ENCODE data around the gene PREX1.
"Not testable (repeated sequence)": the region's sequence is repeated elsewhere in the genome, so short reads cannot be mapped to it uniquely, and the experiment has no call there.

Gene PREX1

DNA sequence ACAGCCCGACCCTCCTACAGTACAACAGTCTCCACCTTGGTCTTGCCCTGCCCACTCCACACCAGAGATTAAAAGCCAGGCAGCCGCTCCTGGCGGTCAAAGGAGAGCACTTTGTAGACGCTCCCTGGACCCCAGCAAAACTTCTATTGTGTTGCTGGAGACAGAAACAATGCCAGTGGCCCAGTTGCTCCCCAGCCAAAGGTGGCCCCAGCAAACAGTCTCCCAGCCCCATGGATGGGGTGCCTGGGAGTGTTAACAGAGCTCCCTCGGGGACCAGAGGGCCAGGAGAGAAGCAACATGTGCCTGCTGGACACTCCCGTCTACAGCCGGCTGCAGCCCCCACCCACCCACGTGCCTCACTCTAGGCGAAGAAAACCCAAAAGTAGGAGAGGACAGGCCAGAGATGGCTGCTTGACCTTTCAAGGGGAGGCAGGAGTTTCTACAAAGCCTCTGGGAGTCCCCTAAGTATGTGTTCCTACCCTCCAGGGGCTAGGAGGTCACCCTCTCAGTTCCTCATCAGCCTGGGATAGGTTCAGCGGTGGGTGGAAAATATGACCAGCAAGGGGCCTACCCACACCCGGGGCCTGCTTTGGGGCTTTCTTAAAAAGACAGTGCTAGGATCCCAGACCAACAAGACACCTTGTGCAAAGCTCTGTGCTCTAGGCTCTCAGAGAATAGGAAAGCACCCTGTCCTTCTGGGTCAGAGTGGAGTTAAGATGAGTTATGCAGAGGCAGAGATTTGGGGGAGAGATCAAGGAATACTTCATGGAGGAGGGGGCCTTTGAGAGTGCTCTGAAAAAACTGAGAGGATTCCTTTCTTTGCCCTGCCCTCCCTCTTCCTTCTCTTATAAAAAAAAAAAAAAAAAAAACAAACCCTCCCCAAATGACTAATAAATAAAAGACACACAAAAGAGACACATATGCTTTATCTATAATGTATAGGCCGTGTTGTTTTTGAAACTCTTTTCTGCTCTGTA is 19.0 kb upstream of the PREX1 start:
- no peak for DNase-seq

DNA sequence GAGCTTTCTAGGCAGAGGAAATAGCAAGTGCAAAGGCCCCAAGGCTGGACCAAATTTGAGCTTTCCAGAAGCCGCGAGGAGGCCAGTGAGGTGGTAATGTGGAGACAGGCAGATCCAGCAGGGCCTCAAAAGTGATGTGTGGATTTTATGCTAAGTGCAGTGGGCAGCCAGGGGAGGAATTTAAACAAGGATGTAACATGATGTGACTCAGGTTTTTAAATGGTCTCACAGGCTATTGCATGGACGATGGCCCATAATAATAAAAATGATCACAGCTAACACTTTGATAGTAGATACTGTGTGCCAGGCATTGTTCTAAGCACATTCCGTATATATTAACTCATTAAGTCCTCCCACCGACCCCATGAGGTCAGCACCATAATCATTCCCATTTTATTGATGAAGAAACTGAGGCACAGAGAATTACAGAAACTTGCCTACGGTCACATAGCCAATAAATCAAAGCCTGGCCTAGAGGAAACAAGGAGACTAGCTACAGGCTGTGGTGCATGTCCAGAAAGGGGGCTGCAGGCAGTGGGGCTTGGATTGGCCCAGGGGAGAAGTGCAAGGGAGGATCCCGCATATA is 18.0 kb upstream of the PREX1 start:
- DNase-seq: peak; percentile 34

DNA sequence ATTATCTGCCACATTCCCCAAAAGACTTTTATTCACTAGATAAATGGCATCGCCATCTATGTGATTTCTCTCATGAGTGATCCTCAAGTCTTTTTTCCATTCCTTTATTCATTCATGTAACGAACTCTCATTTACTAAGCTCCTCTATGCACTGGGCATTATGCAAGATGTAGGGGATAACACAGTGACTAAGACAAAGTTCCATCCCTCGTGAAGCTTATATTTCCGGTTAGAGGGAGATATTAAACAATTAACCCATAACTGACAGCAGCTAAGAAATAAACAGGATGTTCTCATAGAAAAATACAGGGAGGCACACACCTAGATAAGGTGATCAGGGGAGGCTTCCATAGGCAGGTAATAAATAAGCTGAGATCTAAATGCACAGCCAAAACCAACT is 17.2 kb upstream of the PREX1 start:
- DNase-seq: peak; percentile 43

DNA sequence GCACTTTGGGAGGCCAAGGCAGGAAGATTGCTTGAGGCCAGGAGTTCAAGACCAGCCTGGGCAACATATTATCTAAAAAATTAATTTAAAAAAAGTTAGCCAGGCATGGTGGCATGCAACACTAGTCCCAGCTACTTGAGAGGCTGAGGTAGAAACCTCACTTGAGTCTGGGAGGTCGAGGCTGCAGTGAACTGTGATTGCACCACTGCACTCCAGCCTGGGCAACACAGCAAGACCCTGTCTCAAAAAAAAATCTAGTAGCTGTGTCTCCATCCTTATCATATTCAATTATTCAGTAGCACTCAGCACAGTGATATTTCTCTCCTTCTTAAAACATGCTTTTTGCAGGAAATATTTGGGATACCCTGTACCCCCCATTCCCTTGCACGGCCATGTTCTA is 16.1 kb upstream of the PREX1 start:
- DNase-seq: not testable (repeated sequence)

DNA sequence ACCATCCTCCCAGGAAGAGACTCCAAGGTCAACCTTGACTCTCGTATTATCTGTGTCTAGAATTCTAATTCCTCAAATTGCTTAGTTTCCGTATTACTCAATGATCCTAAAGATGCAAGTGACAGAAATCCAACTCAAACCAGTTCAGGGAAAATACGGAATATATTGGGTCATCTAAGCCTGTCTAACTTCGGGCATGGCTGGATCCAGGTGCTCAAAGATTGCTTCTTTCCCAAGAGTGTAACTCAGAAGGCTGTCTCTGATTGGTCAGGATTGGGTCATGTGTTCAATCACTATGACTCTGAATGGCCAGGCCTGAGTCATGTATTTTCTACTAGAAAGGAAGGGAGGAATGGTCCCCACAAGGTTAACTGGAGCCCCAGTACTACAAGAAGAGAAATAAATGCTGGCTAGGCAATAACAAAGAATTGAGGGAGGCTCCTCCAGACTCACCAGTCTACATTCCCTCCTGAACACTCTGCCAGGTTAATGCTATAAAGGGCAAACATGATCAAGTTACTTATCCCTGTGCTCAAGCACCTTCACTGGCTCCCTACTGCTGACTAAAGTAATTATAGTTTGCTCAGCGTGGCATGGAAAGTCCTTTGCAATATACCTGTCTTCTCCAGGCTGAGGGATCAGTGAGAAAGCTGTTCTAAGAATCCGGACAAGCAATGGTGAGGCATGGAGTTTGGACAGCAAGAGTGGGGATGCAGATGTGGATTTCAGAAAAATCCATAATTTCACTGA is 15.4 kb upstream of the PREX1 start:
- DNase-seq: no peak

DNA sequence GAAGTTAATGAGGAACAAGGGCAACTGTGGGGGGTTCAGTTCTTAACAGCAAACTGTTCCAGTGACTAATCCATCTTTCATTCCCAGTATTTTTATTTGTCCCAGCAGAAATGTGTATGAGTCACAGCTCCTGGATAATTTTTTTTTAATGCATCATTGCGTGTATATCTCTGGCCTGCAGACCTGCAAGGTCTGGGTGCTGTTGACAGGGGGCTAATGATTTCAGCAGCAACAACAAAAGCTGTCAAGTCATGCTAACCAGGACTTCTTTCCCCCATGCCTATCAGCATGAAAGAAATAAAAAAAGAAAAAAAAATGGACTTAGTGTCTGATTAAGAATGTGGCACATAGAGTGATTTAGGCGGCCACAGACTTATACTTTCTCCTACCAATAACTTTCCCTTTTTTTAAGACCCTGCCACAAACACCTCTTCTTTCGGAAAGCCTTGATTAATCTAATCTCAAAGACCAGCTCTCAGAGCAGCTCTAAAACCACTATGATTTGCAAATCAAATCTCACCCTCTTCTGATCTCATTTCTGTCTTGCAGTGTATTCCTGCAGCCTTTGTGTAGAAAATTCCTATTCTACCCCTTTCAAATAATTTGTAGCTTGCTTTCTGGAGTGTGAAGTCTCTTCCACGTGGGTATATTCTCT is 14.2 kb upstream of the PREX1 start:
- peak; percentile 92 for DNase-seq

DNA sequence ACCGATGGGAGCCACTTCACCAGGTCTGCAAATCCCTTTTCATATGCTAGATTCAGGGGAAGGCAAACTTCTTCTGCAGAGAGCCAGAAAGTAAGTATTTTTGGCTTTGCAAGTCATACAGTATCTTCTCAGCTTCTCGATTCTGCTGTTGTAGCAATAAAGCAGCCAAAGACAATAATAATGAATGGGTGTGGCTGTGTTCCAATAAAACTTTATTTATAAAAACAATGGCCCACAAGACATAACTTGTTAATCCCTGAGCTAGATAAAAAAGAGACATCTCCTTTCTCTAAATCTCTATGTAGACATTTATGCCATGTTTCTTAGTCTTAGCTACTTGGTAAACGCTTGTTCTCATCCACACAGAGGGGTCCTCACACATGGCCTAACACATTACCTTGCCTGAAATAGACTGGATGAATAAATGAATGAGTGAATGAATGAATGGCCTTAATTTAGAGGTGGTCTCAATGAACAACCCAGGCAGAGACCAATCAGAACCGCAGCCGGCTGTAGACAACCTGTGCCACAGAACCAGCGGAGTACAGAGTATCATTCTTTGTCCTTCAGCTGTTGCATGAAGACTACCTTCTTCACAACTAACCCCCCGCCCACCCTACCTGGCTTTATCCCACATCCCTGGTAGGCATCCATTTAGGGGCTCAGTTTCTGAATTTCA is 13.5 kb upstream of the PREX1 start:
- peak; percentile 37 for DNase-seq

DNA sequence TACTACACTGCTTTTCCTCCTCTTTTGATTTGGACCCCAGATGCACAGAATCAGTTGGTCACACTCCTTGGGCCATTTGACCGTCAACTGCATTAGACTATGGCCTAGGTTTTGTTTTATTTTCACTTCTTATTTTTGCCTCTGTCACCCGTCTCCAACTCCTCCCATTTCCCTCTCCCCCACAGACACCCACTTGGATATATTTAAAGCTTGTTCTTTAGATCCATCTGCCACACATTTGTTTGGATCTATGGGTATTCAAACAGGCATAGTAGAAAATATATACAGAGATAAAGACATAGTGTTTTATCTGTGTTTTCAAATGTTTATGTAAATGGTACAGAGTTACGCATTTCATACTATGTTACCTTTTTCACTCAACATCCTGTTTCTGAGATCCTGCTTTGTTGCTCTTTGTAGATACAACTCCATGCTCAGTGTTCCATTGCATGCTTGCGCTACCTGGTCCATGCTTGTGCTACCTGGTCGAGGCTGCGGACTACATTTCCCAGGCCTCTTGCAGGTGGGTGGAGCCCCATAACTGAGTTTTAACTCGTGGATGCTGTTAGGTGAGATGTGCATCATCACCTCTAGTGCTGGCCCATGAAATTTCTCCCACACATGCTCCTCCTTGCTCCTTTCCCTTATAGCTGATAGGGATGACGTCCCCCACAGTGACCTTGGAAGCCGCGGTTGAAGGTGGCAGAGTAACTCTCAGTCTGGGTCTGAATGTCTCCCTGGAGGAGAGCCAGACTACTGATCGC is 11.5 kb upstream of the PREX1 start:
- no peak for DNase-seq

DNA sequence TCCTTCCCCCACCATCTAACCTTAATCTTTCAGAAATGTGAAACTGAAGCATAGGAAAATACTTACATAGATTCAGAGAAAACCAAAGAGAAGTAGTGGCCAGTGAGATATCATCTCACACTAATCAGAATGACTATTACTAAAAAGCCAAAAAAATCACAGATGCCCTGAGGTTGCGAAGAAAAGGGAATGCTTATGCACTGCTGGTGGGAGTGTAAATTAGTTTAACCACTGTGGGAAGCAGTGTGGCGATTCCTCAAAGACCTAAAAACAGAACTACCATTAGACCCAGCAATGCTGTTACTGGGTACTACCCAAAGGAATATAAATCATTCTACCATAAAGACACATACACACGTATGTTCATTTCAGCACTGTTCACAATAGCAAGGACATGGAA is 9.2 kb upstream of the PREX1 start:
- DNase-seq: no peak

DNA sequence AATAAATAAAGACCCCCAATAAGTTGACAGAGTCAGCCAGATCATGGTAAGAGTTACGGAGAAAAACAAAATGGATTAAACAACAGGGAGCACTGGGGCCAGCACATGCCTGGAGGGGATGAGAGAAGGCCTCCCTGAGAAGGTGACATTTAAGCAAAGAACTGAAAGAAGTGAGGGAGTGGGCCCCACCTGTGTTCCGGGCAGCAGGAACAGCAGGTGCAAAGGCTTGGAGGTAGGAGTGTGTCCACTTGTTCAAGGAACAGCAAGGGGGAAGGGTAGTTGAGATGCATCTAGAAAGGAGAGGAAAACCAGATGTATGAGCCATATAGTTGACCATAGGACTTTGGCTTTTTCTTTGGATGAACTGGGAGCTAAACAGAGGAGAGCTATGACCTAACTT is 7.6 kb upstream of the PREX1 start:
- no peak for DNase-seq

DNA sequence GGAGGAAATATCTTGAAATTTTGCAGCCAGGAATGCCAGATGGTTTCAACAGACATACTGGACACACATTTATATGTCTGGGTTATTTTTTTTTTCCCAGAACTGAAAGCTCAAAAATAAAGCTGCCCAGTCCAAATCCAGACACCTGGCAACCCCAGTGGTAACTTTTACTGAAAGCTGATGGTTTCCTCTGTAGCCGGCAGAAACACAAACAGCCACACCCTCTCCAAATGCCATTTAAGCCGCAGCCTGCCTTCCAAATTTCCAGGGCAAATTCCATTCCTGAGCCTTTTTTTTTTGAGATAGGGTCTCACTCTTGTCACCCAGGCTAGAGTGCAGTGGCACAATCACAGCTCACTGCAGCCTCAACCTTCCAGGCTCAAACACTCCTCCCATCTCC is 6.5 kb upstream of the PREX1 start:
- no peak for DNase-seq

DNA sequence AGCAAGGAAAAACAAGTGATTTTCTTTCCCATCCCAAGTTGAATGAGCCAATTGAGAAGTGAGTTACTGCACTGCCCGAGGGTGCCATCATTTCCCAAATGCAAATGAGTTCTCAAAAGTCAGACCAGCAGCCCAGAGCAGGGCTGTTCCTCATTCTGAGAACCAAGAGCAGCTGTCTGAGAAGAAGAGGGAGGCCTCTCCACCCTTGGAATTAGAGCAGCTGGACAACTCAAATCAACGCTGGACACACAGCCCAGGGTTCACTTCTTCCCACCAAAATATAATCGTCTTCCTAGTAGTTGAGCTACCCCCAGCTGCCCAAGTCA is 4.6 kb upstream of the PREX1 start:
- no peak for DNase-seq

DNA sequence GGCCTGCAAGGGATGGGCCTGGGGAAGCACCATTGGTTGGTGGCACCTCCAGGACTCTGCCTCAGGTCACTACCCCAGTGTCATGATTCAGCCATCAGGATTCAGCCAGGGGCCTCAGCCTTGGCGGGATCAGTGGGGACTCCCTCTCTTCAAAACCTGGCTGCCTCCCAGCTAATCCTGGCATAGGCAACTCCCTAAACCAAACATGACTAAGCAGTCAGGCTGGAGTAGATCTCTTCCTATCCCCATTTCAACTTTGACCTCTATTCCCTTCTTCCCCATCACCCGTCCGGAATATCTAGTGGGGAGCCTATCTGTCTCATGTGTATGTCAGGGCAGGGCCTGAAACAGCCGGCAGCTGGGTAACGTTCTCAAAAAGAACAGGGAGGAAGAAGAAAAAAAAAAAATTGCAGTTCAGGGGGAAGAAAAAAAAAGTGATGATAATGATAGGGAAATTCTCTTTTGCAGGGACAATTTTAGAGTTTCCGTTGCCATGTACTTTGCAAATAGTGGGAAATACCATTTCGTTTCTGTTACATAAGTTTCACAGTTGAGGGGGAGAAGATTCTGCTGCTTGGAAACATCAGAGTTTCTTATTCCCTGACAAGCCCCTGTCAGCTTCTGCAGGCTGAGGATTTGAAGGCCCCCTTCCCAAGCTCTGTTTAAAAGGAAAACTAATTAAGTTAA is 4.1 kb upstream of the PREX1 start:
- peak; percentile 62 for DNase-seq

DNA sequence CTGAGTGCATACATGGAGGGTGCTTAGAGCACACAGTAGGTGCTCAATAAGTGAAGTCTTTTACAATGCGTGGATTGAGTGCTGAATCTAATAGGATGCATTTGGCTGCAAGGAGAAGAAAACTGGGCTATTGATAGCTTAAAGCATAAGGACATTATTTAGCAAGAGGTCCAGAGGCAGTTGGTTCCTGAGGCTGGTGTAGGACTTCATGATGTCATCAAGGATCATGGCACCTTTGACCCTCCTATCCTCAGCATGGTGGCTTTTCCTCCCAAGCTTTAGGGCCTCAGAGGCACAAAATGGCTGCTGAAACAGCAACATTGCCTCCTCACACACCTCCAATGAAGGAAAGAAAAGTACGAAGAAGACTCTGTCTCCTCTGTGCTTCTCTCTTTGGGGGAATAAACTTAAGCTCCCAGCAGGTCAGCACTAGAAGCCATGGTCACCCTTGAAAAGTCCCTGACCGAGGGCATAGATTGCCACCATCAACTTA is 3.1 kb upstream of the PREX1 start:
- DNase-seq: no peak

DNA sequence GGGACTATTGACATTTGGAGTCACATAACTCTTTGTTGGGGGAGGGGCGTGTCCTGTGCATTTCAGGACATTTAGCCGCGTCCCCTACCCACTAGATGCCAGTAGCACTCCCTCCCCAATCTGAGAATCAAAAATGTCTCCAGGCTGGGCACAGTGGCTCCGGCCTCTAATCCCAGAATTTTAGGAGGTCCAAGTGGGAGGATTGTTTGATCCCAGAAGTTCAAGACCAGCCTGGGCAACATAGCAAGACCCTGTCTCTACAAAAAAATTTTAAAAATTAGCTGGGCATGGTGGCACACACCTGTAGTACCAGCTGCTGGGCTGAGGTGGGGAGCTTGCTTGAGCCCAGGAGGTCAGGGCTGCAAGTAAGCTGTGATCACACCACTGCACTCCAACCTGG is 2.1 kb upstream of the PREX1 start:
- no peak for DNase-seq

DNA sequence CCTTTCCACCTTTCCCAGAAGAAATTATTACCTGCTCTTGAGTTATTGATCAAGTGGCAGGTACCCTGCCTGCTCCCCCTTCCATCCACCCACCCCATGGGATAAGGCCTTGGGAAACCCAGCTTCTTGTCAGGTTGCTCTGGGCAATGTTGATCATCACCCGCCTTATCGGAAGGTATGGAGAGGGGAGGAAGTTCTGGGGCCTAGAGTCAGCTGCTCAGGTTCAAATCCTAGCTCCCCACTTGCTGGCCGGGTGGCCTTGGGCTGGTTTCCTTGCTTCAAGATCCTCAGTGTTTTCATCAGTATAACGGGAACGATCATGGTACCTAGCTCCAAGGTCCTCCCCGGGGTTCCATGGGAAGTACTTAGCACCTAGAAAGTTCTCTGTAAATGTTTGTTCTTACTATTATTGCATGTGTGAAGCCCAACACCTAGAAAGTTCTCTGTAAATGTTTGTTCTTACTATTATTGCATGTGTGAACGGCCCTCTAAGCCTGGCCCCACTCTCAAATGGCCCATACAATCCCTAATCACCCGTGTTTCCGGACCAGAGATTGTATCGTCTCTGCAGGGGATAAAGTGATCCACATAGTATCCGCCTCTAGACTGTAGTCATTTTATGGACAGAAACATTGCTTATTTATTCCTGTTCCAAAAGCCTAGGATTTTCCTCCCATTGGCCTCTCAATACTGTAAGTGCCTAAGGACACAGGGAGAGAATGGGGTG is 1.1 kb upstream of the PREX1 start:
- no peak for DNase-seq

DNA sequence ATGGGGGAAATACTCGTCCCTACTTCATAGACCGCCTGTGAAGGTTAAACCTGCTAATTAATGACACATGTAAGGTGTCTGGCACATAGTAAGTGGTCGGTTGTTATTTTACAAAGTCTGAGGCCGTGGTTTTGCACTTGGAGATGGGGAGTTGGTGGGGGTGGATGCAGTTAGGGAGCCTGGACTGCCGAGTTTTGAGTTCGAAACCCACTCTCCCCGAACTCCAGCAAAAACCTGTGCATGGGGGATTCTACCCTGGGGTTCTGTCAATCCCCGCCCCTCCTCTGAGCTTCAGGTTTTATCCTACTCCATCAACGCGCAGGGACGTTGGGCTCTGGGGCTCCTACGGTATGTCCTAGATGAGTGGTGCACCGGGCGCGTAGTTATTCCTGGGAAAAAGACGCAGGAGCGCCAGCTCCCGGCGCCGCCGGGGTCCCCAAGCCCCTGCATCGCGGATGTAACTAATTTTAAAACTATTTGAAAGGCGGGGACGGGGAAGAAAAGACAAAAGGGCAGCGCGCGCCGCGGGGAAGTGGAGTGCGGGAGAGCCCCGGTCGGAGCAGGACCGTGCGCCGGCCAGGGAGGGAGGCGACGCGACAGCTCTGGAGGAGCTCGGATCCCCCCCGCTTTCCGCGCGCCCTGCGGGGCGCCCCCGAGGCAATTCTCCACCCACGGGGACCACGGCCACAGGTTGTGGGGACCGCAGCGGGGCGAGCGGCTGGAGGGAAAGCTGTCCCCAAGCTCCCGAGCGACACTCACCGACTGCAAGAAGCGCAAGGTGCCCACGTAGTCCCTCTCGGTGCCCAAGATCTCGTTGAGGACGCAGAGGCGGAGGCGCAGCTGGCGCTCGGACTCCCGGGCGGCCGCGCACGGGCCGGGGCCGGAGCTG is 672 bp downstream of the PREX1 start:
- no peak for DNase-seq

DNA sequence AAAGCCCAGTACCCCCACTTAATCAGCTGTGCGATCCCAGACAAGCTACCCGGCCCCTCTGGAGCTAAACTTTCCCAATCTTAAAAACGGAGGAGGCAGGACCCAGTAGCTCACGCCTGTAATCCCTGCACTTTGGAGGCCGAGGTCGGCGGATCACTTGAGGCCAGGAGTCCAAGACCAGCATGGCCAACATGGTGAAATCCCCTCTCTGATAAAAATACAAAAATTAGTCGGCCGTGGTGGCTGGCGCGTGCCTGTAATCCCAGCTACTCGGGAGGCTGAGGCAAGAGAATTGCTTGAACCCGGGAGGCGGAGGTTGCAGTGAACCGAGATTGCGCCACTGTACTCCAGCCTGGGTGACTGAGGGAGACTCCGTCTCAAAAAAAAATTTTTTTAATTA is 1.3 kb downstream of the PREX1 start:
- DNase-seq: not testable (repeated sequence)

DNA sequence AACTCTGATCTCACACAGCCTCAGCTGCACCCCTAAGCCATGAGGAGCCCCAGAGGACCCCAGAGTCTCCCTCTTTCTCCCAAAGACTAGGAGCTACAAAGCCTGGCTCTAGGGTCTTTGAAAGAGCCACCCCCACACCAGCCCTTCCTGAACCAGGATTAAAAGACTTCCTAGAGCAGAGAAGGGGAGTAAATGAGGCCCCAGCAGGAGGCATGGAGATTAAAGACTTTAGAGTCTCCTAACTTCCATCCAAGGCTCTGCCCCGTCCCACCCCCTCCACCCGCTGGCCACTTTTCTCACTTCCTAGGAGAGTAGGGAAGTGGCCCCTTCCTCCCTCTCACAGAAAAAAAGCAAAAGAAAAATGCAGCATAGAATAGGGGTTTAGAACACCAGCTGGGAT is 1.7 kb downstream of the PREX1 start:
- no peak for DNase-seq
